SK-N-SH treated with all-trans-retinoic acid at 6 μM for 48 hours (cell line): ENCODE measurements around the gene TOX4.
"Not testable (repeated sequence)": the region's sequence is repeated elsewhere in the genome, so short reads cannot be mapped to it uniquely, and the experiment has no call there.

ENCODE experiments used
- ATAC-seq: fragments of 200-7000 bp; cut with Tn5 transposase; 3 replicates; pipeline ENCODE4 v1.9.1; 2020; ENCODE audit warnings: mild to moderate bottlenecking, moderate library complexity
- BACH2 ChIP-seq: fragments of 250-450 bp; sonication (Bioruptor Pico); IDR thresholded peaks from 2 replicates; pipeline ENCODE4 v1.9.0; 2021; ENCODE audit warnings: mild to moderate bottlenecking, borderline replicate concordance
- RARB ChIP-seq: fragments of 250-450 bp; sonication (Bioruptor Pico); IDR thresholded peaks from 2 replicates; pipeline ENCODE4 v1.8.0; 2021; ENCODE audit warnings: mild to moderate bottlenecking, moderate library complexity
- ZNF8 ChIP-seq: fragments of 450-650 bp; formaldehyde crosslinking; IDR thresholded peaks from 2 replicates; pipeline ENCODE4 v1.5.0; 2020; ENCODE audit warnings: mild to moderate bottlenecking, moderate library complexity
- TF ChIP-seq, protein P1 (sequence below): fragments of 250-450 bp; sonication (Bioruptor Pico); IDR thresholded peaks from 2 replicates; pipeline ENCODE4 v1.5.1; 2020; ENCODE audit warnings: low read depth, mild to moderate bottlenecking, moderate library complexity

The TOX4 gene

DNA sequence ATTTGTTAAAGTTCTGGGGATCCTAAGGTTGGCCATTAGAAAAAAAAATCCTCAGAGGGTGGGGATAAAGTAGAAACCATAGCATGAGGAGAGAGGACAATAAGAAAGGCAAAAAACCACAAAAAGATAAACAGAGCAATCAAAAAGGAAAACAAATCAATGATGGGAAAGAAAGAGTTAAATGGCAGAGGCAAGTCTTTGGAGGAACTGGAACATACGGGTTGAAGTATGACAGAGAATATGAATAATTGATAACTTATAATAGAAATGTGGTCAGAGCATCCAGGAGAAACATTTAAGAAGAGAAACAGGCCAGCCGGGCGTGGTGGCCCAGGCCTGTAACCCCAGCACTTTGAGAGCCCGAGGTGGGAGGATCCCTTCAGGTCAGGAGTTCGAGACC is 67.0 kb downstream of the TOX4 start:
- TF ChIP-seq BACH2 = no peak
- no peak for TF ChIP-seq ZNF8
- no peak for TF ChIP-seq RARB (CRISPR knock-in tag)
- TF ChIP-seq, protein P1, sequence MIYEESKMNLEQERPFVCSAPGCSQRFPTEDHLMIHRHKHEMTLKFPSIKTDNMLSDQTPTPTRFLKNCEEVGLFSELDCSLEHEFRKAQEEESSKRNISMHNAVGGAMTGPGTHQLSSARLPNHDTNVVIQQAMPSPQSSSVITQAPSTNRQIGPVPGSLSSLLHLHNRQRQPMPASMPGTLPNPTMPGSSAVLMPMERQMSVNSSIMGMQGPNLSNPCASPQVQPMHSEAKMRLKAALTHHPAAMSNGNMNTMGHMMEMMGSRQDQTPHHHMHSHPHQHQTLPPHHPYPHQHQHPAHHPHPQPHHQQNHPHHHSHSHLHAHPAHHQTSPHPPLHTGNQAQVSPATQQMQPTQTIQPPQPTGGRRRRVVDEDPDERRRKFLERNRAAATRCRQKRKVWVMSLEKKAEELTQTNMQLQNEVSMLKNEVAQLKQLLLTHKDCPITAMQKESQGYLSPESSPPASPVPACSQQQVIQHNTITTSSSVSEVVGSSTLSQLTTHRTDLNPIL (CRISPR knock-in tag) = no peak
- ATAC-seq = no peak

DNA sequence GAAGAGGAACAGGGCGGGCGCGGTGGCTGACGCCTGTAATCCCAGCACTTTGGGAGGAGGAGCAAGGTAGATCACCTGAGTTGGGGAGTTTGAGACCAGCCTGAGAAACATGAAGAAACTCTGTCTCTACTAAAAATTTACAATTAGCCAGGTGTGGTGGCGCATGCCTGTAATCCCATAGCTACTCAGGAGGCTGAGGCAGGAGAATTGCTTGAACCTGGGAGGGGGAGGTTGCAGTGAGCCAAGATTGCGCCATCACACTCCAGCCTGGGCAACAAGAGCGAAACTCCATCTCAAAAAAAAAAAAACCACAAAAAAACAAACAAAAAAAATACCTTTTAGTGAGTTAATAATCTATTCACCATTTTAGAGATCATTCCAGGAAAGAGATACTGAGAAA is 67.6 kb downstream of the TOX4 start:
- not testable (repeated sequence) for ATAC-seq
